Nephron (organoid): ENCODE measurements around the gene CNDP1.

Experiments
- H3K27ac Mint-ChIP-seq, 3 experiments: 2 replicates each; pipeline ENCODE4 v1.8.0; 2020; ENCODE audit warnings: mixed read lengths in 3 of 3, mild to moderate bottlenecking in 2 of 3, moderate library complexity in 1 of 3
- H3K27me3 Mint-ChIP-seq: 2 replicates; pipeline ENCODE4 v1.8.0; 2021; ENCODE audit warnings: low read depth, mild to moderate bottlenecking, moderate library complexity, mixed read lengths
- H3K36me3 Mint-ChIP-seq: 2 replicates; pipeline ENCODE4 v1.8.0; 2020; ENCODE audit warnings: low read depth, mixed read lengths
- H3K4me1 Mint-ChIP-seq: 2 replicates; pipeline ENCODE4 v1.8.0; 2020; ENCODE audit warnings: mixed read lengths
- H3K4me3 Mint-ChIP-seq, 3 experiments: 2 replicates each; pipeline ENCODE4 v1.8.0; 2020; ENCODE audit warnings: mild to moderate bottlenecking in 3 of 3, mixed read lengths in 3 of 3, moderate library complexity in 2 of 3
- H3K9me3 Mint-ChIP-seq: 2 replicates; pipeline ENCODE4 v1.8.0; 2020; ENCODE audit warnings: mixed read lengths
- TF ChIP-seq, protein P1 (sequence below), 3 experiments: fragments of 200-600 bp; sonication (generic); IDR thresholded peaks; one replicate each; pipeline ENCODE4 v1.5.0; 2021; ENCODE audit warnings: antibody characterized with exemption in 3 of 3; ENCODE audit not compliant: unreplicated experiment in 3 of 3

Gene CNDP1

DNA sequence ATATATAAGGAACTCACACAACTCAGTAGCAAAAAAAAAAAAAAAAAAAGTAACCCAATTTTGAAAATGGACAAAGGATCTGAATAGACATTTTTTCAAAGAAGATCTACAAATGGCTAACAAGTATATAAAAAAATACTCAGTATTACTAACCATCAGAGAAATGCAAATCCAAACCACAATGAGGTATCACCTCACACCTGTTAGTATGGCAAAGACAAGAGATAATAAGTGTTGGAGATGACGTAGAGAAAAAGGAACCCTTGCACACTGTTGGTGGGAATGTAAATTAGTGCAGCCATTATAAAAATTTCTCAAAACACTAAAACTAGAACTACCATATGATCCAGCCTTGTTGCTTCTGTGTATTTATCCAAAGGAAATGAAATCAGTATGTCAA, 5.8 kb upstream of the CNDP1 start:
- Mint-ChIP-seq H3K4me1 (peaks cover 11% of the 10 kb centered on the region), H3K36me3 (no peaks in the 10 kb centered on the region), H3K4me3 (no peak overlapping the region), H3K9me3 (no peaks in the 10 kb centered on the region), H3K27me3 (no peaks in the 10 kb centered on the region), H3K27ac (no peak overlapping the region)
- TF ChIP-seq, protein P1, sequence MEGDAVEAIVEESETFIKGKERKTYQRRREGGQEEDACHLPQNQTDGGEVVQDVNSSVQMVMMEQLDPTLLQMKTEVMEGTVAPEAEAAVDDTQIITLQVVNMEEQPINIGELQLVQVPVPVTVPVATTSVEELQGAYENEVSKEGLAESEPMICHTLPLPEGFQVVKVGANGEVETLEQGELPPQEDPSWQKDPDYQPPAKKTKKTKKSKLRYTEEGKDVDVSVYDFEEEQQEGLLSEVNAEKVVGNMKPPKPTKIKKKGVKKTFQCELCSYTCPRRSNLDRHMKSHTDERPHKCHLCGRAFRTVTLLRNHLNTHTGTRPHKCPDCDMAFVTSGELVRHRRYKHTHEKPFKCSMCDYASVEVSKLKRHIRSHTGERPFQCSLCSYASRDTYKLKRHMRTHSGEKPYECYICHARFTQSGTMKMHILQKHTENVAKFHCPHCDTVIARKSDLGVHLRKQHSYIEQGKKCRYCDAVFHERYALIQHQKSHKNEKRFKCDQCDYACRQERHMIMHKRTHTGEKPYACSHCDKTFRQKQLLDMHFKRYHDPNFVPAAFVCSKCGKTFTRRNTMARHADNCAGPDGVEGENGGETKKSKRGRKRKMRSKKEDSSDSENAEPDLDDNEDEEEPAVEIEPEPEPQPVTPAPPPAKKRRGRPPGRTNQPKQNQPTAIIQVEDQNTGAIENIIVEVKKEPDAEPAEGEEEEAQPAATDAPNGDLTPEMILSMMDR (IDR thresholded peaks at IDR 0.05; ENCODE audit: unreplicated experiment in 3 of 3) = no peak

DNA sequence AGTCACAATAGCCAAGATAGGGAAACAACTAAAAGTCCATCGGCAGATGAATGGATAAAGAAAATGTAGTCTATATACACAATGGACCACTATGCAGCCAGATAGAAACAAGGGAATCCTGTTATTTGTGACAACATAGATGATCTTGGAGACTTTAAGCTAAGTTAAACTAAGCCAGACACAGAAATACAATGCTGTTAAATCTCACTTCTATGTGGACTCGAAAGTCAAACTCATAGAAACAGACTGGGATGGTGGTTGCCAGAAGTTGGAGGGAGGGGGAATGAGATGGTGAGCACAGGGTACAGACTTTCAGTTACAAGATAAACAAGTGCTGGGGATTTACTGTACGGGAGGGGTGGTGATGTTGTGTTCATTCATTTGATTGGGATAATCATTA, 5.4 kb upstream of the CNDP1 start:
- peaks cover 6% of the 10 kb centered on the region for H3K4me1 Mint-ChIP-seq
- no peak overlapping the region for H3K4me3 Mint-ChIP-seq
- TF ChIP-seq, protein P1 (IDR thresholded peaks at IDR 0.05; ENCODE audit: unreplicated experiment in 3 of 3) = no peak
- H3K27ac Mint-ChIP-seq = no peak overlapping the region
- H3K36me3 Mint-ChIP-seq = no peaks in the 10 kb centered on the region
- no peaks in the 10 kb centered on the region for H3K27me3 Mint-ChIP-seq
- no peaks in the 10 kb centered on the region for H3K9me3 Mint-ChIP-seq

DNA sequence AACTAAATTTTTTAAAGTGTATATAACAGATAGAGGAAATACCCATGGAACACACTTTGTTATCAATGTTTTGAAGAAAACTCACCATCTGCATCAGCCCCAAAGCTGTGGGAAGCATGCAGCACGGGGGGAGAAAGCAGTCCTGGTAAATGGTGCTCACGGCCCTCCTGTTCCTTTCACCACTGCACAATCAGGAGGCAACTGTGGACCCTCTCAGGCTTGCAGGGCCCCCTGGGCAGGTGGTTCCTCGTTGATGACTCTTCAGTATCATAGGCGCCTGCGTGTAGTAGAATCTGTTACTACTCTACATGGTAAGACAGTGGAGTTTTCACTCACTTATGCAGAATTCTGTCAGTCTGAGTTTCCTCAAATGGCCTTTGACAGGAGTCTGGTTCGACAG, 4.9 kb upstream of the CNDP1 start:
- Mint-ChIP-seq H3K9me3 (no peaks in the 10 kb centered on the region), H3K36me3 (no peaks in the 10 kb centered on the region), H3K4me1 (peaks cover 2% of the 10 kb centered on the region), H3K27me3 (no peaks in the 10 kb centered on the region), H3K4me3 (no peak overlapping the region), H3K27ac (no peak overlapping the region)
- TF ChIP-seq, protein P1 (IDR thresholded peaks at IDR 0.05; ENCODE audit: unreplicated experiment in 3 of 3) = no peak

DNA sequence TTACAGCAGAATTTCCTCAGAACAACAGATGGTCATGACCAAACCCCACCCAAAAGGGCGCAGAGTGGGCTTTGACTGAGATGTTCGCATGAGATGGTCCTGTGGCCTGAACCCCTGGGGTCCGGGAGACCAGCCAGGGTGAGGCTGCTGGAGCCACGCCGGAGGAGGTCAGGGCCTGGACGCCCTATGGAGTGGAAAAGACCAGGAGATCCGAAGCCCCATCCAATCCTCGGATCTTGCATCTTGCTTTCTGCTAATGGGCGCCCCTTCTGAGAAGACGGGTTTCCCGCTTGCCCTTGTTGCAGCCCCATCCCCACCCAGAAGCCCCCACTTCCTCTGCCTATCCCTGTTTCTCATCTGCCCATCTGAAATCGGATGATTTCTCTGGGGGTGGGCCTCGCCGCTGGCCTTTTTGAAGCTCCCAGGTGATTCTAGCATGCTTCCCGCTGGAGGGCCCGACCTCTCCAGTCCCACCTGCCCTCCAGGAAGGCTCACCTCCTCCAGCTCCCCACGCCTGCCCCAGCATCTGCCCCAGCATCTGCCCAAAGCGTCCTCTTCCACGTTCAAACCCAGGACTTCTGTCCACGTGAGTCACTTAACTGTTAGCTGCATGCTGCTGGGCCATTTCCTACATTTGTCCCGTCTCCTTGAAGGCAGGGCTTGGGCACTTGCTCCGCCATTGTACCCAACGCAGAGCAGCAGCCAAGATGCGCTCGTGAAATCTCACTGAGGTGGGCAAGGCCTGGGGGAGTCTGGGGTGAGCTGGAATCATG, 4.3 kb upstream of the CNDP1 start:
- Mint-ChIP-seq H3K4me3 (no peak overlapping the region), H3K9me3 (no peaks in the 10 kb centered on the region), H3K36me3 (no peaks in the 10 kb centered on the region), H3K27ac (no peak overlapping the region), H3K4me1 (no peaks in the 10 kb centered on the region), H3K27me3 (no peaks in the 10 kb centered on the region)
- TF ChIP-seq, protein P1 (IDR thresholded peaks at IDR 0.05; ENCODE audit: unreplicated experiment in 3 of 3) = no peak

DNA sequence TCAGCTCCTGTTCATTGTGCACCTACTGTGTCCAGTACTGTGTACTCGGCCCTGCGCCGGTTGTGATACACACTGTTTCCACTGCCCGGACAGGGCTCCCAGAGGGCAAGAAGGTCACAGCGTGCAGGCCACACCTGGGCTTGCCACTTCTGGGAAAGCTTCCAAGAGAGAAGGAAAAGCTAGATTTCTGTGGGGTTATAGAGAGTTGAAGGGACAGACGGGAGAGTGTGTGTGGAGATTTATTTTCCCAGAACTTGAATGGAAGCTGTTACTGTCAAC, 3.8 kb upstream of the CNDP1 start:
- no peak overlapping the region for H3K27ac Mint-ChIP-seq
- TF ChIP-seq, protein P1 (IDR thresholded peaks at IDR 0.05; ENCODE audit: unreplicated experiment in 3 of 3) = no peak
- no peaks in the 10 kb centered on the region for H3K27me3 Mint-ChIP-seq
- no peak overlapping the region for H3K4me3 Mint-ChIP-seq
- H3K4me1 Mint-ChIP-seq = no peaks in the 10 kb centered on the region
- no peaks in the 10 kb centered on the region for H3K36me3 Mint-ChIP-seq
- H3K9me3 Mint-ChIP-seq = no peaks in the 10 kb centered on the region

DNA sequence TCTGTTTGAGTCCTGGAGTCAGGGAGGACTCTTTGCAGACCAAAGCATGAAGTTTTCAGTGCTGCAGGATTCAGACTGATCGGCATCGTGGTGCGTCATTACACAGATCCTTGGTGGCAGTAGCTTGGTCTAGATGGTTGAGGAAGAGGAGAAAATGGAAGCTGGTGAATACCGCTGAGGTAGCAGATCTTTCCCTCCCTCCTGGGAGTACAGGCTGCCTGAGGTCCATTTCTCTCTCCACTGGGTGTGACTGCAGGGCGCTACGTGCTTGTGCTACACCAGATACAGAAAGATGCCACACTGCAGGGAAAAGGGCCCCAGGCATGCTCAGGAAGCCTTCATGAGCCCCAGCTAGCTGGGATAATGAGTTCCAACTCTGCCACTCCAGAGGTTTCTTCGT, 3.3 kb upstream of the CNDP1 start:
- Mint-ChIP-seq H3K27ac (no peak overlapping the region), H3K9me3 (peaks cover 3% of the 10 kb centered on the region), H3K4me1 (no peaks in the 10 kb centered on the region), H3K4me3 (no peak overlapping the region), H3K36me3 (no peaks in the 10 kb centered on the region), H3K27me3 (no peaks in the 10 kb centered on the region)
- TF ChIP-seq, protein P1 (IDR thresholded peaks at IDR 0.05; ENCODE audit: unreplicated experiment in 3 of 3) = no peak
